WTC11 (cell line): ENCODE measurements around the gene RANGRF. TPM values are rescaled to one million over a fixed set of nuclear protein-coding genes. Genes with fewer than 3 reads are reported as not detected.

Experiments used
- ATAC-seq: fragments of 200-7000 bp; cut with Tn5 transposase; 2 replicates; pipeline ENCODE4 v1.10.0; 2021; ENCODE audit warnings: mild to moderate bottlenecking, moderate library complexity
- CTCF ChIA-PET: fragments of 300-600 bp; sonication (Branson Sonifier 250); formaldehyde crosslinking; loops from one replicate; lab custom pipeline; 2021; ENCODE audit warnings: antibody characterized with exemption; lab: Charles Lee
- POLR2A ChIA-PET: fragments of 350-600 bp; sonication (Branson Sonifier 250); formaldehyde crosslinking; loops from one replicate; lab custom pipeline; 2021; ENCODE audit warnings: antibody characterized with exemption; lab: Charles Lee
- DNase-seq: peaks from one replicate; pipeline ENCODE4 v3.0.0; 2021; ENCODE audit warnings: low spot score
- H3K27ac Mint-ChIP-seq: 2 replicates; pipeline ENCODE4 v1.8.0; 2021; ENCODE audit warnings: mixed read lengths
- H3K27me3 Mint-ChIP-seq: 2 replicates; pipeline ENCODE4 v1.8.0; 2021; ENCODE audit warnings: low read depth, mild to moderate bottlenecking, moderate library complexity, mixed read lengths
- H3K36me3 Mint-ChIP-seq: 2 replicates; pipeline ENCODE4 v1.8.0; 2021; ENCODE audit warnings: mixed read lengths
- H3K4me1 Mint-ChIP-seq: 2 replicates; pipeline ENCODE4 v1.8.0; 2022; ENCODE audit warnings: mixed read lengths
- H3K4me3 Mint-ChIP-seq: 2 replicates; pipeline ENCODE4 v1.8.0; 2021; ENCODE audit warnings: mild to moderate bottlenecking, moderate library complexity, mixed read lengths
- H3K9me3 Mint-ChIP-seq: 2 replicates; pipeline ENCODE4 v1.8.0; 2021; ENCODE audit warnings: mixed read lengths
- ELF4 ChIP-seq: sonication (generic); formaldehyde crosslinking; IDR thresholded peaks from 2 replicates; pipeline ENCODE4 v1.8.1; 2022; ENCODE audit warnings: low read depth, mild to moderate bottlenecking, moderate library complexity, missing genetic modification reagents
- ETV6 ChIP-seq: sonication (generic); formaldehyde crosslinking; IDR thresholded peaks from 2 replicates; pipeline ENCODE4 v1.8.1; 2022; ENCODE audit warnings: mild to moderate bottlenecking, missing genetic modification reagents
- FOXP1 ChIP-seq: sonication (generic); formaldehyde crosslinking; IDR thresholded peaks from 2 replicates; pipeline ENCODE4 v1.8.0; 2022; ENCODE audit warnings: missing genetic modification reagents, mild to moderate bottlenecking, moderate library complexity, borderline replicate concordance
- JAZF1 ChIP-seq: fragments of 250-450 bp; sonication (Bioruptor Pico); IDR thresholded peaks from 2 replicates; pipeline ENCODE4 v1.9.0; 2021; ENCODE audit warnings: moderate library complexity, mild to moderate bottlenecking, inconsistent platforms
- NR1H2 ChIP-seq: sonication (generic); formaldehyde crosslinking; IDR thresholded peaks from 2 replicates; pipeline ENCODE4 v1.9.0; 2021; ENCODE audit warnings: mild to moderate bottlenecking, moderate library complexity, missing genetic modification reagents
- RELA ChIP-seq: sonication (generic); formaldehyde crosslinking; IDR thresholded peaks from 2 replicates; pipeline ENCODE4 v1.8.1; 2022; ENCODE audit warnings: missing genetic modification reagents, mild to moderate bottlenecking, borderline replicate concordance
- SMAD3 ChIP-seq: sonication (generic); formaldehyde crosslinking; IDR thresholded peaks from 2 replicates; pipeline ENCODE4 v1.8.0; 2022; ENCODE audit warnings: missing genetic modification reagents, mild to moderate bottlenecking, borderline replicate concordance
- TEAD1 ChIP-seq: sonication (generic); formaldehyde crosslinking; IDR thresholded peaks from 2 replicates; pipeline ENCODE4 v1.8.0; 2022; ENCODE audit warnings: mild to moderate bottlenecking, missing genetic modification reagents
- ZNF416 ChIP-seq: fragments of 250-450 bp; sonication (Bioruptor Pico); IDR thresholded peaks from 2 replicates; pipeline ENCODE4 v1.9.0; 2021; ENCODE audit warnings: mild to moderate bottlenecking, inconsistent platforms
- ZNF671 ChIP-seq: fragments of 250-450 bp; sonication (Bioruptor Pico); IDR thresholded peaks from 2 replicates; pipeline ENCODE4 v1.8.0; 2021; ENCODE audit warnings: mild to moderate bottlenecking
- total RNA-seq: library from RNA; stranded (reverse); gene quantifications from 3 replicates; pipeline ENCODE4 v1.2.3, GENCODE V29; 2021
- TF ChIP-seq, protein P1 (sequence below): sonication (generic); formaldehyde crosslinking; IDR thresholded peaks from 2 replicates; pipeline ENCODE4 v1.8.0; 2022; ENCODE audit warnings: mild to moderate bottlenecking, missing genetic modification reagents
- TF ChIP-seq, protein P2 (sequence below): sonication (generic); formaldehyde crosslinking; IDR thresholded peaks from 2 replicates; pipeline ENCODE4 v1.8.0; 2022; ENCODE audit warnings: missing genetic modification reagents
- TF ChIP-seq, protein P3 (sequence below): sonication (generic); formaldehyde crosslinking; IDR thresholded peaks from 2 replicates; pipeline ENCODE4 v1.8.1; 2022; ENCODE audit warnings: missing genetic modification reagents, borderline replicate concordance
- TF ChIP-seq, protein P4 (sequence below): fragments of 250-450 bp; sonication (Bioruptor Pico); IDR thresholded peaks from 2 replicates; pipeline ENCODE4 v1.9.0; 2021; ENCODE audit warnings: mild to moderate bottlenecking, borderline replicate concordance
- TF ChIP-seq, protein P5 (sequence below): sonication (generic); formaldehyde crosslinking; conservative IDR thresholded peaks from 2 replicates; pipeline ENCODE4 v1.8.1; 2023; ENCODE audit warnings: mild to moderate bottlenecking, low read depth, missing genetic modification reagents, moderate library complexity
- TF ChIP-seq, protein P6 (sequence below): sonication (generic); formaldehyde crosslinking; IDR thresholded peaks from 2 replicates; pipeline ENCODE4 v1.8.1; 2023; ENCODE audit warnings: mild to moderate bottlenecking, moderate library complexity, missing genetic modification reagents
- TF ChIP-seq, protein P7 (sequence below): sonication (generic); formaldehyde crosslinking; IDR thresholded peaks from 2 replicates; pipeline ENCODE4 v1.8.0; 2022; ENCODE audit warnings: mild to moderate bottlenecking, missing genetic modification reagents

The RANGRF gene
- total RNA-seq, 1 experiment from 2014 or later, result 32.7 TPM

DNA sequence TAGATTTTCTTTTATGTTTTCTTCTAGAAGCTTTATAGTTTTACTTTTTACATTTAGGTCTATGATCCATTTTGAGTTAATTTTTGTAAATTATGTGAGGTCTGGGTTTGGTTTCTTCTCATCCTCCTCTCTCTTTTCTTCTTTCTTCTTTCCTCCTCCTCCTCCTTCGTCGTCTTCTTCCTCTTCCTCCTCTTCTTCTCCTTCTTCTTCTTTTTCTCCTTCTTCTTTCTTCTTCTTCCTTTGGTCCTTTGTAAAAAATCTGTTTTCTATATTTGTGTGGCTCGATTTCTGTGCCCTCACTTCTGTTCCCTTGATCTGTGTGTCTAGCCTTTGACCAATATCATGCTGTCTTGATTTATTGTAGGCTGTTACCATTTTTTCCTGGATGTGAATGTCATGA lies 11.8 kb downstream of the RANGRF start:
- POLR2A ChIA-PET, result interaction anchor here (1.0 kb wide), 1 partner anchor 77 kb away, joined by 3 read pairs; the partner anchor contains the start of gene KRABD2
- peaks cover 6% of the 10 kb centered on the region; the same call in 1 of the 2 replicates for H3K4me1 Mint-ChIP-seq
- H3K9me3 Mint-ChIP-seq, result peaks cover 4% of the 10 kb centered on the region; the same call in 1 of the 2 replicates
- H3K27ac Mint-ChIP-seq, result no peak overlapping the region; the same call in 1 of the 2 replicates
- TF ChIP-seq, protein P1, sequence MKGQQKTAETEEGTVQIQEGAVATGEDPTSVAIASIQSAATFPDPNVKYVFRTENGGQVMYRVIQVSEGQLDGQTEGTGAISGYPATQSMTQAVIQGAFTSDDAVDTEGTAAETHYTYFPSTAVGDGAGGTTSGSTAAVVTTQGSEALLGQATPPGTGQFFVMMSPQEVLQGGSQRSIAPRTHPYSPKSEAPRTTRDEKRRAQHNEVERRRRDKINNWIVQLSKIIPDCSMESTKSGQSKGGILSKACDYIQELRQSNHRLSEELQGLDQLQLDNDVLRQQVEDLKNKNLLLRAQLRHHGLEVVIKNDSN (CRISPR knock-in tag), result no peak
- no peak for TF ChIP-seq NR1H2 (CRISPR knock-in tag)
- TF ChIP-seq, protein P2, sequence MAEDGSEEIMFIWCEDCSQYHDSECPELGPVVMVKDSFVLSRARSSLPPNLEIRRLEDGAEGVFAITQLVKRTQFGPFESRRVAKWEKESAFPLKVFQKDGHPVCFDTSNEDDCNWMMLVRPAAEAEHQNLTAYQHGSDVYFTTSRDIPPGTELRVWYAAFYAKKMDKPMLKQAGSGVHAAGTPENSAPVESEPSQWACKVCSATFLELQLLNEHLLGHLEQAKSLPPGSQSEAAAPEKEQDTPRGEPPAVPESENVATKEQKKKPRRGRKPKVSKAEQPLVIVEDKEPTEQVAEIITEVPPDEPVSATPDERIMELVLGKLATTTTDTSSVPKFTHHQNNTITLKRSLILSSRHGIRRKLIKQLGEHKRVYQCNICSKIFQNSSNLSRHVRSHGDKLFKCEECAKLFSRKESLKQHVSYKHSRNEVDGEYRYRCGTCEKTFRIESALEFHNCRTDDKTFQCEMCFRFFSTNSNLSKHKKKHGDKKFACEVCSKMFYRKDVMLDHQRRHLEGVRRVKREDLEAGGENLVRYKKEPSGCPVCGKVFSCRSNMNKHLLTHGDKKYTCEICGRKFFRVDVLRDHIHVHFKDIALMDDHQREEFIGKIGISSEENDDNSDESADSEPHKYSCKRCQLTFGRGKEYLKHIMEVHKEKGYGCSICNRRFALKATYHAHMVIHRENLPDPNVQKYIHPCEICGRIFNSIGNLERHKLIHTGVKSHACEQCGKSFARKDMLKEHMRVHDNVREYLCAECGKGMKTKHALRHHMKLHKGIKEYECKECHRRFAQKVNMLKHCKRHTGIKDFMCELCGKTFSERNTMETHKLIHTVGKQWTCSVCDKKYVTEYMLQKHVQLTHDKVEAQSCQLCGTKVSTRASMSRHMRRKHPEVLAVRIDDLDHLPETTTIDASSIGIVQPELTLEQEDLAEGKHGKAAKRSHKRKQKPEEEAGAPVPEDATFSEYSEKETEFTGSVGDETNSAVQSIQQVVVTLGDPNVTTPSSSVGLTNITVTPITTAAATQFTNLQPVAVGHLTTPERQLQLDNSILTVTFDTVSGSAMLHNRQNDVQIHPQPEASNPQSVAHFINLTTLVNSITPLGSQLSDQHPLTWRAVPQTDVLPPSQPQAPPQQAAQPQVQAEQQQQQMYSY (CRISPR knock-in tag), result no peak
- no peak for TF ChIP-seq ZNF671
- TF ChIP-seq, protein P3, sequence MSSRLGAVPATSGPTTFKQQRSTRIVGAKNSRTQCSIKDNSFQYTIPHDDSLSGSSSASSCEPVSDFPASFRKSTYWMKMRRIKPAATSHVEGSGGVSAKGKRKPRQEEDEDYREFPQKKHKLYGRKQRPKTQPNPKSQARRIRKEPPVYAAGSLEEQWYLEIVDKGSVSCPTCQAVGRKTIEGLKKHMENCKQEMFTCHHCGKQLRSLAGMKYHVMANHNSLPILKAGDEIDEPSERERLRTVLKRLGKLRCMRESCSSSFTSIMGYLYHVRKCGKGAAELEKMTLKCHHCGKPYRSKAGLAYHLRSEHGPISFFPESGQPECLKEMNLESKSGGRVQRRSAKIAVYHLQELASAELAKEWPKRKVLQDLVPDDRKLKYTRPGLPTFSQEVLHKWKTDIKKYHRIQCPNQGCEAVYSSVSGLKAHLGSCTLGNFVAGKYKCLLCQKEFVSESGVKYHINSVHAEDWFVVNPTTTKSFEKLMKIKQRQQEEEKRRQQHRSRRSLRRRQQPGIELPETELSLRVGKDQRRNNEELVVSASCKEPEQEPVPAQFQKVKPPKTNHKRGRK (CRISPR knock-in tag), result 0 out of 2 replicates have a peak, but pooled peaks have one; percentile 21
- no peaks in the 10 kb centered on the region for H3K36me3 Mint-ChIP-seq
- peak overlapping the region; percentile 41 for H3K4me3 Mint-ChIP-seq
- ATAC-seq (no peak), DNase-seq (no peak)
- CTCF ChIA-PET, result interaction anchor here (0.6 to 1.8 kb wide), 32 partner anchors 12 to 1770 kb away, joined by 3 to 18 read pairs (median 5); partner anchors contain the start of genes ALOX12B, AURKB, CTC1 and KRABD2
- H3K27me3 Mint-ChIP-seq, result no peaks in the 10 kb centered on the region

DNA sequence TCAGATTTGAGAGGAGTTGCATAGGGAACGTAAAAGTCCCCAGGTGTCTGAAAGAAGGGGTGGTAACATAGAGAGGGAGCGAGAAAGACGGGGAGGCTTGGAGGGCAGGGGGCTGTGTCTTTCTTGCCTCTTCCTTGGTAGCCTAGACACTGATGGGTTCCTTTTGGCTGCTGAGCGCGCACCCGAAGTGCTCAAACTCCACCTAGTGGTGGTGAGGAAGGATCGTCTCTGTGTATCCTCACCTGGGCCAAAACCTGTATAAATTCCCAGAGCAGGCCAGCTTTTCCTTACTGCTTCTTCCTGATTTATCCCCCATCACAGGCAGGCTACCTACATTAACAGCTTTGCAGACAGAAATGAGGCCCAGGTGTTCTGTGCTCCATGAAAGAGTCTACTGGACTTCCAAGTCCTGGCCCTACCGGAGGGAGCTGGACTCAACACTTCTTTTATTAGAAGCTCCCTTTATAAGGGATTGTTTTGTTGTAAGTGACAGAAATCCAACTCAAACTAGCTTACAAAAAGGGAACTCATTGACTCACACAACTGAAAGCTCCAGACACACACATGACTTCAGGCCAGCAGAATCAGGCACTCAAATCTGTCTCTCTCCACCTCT lies 12.3 kb downstream of the RANGRF start:
- H3K36me3 Mint-ChIP-seq, result no peaks in the 10 kb centered on the region
- peaks cover 4% of the 10 kb centered on the region; the same call in 1 of the 2 replicates for H3K9me3 Mint-ChIP-seq
- peak; percentile 98 for ATAC-seq
- DNase-seq, result peak; percentile 57
- POLR2A ChIA-PET, result interaction anchor here (0.5 to 1.0 kb wide), 2 partner anchors 54 to 76 kb away, joined by 3 to 7 read pairs; partner anchors contain the start of gene KRABD2
- H3K27ac Mint-ChIP-seq, result no peak overlapping the region; the same call in 1 of the 2 replicates
- peak overlapping the region; percentile 41 for H3K4me3 Mint-ChIP-seq
- peaks cover 6% of the 10 kb centered on the region; the same call in 1 of the 2 replicates for H3K4me1 Mint-ChIP-seq
- H3K27me3 Mint-ChIP-seq, result no peaks in the 10 kb centered on the region
- CTCF ChIA-PET, result interaction anchor here (0.5 to 1.8 kb wide), 36 partner anchors 11 to 1769 kb away, joined by 3 to 18 read pairs (median 4); partner anchors contain the start of genes ALOX12B, AURKB, CTC1 and KRABD2
- TF ChIP-seq RELA, result no peak
- TF ChIP-seq JAZF1 (CRISPR knock-in tag), result no peak
- TF ChIP-seq, protein P4, sequence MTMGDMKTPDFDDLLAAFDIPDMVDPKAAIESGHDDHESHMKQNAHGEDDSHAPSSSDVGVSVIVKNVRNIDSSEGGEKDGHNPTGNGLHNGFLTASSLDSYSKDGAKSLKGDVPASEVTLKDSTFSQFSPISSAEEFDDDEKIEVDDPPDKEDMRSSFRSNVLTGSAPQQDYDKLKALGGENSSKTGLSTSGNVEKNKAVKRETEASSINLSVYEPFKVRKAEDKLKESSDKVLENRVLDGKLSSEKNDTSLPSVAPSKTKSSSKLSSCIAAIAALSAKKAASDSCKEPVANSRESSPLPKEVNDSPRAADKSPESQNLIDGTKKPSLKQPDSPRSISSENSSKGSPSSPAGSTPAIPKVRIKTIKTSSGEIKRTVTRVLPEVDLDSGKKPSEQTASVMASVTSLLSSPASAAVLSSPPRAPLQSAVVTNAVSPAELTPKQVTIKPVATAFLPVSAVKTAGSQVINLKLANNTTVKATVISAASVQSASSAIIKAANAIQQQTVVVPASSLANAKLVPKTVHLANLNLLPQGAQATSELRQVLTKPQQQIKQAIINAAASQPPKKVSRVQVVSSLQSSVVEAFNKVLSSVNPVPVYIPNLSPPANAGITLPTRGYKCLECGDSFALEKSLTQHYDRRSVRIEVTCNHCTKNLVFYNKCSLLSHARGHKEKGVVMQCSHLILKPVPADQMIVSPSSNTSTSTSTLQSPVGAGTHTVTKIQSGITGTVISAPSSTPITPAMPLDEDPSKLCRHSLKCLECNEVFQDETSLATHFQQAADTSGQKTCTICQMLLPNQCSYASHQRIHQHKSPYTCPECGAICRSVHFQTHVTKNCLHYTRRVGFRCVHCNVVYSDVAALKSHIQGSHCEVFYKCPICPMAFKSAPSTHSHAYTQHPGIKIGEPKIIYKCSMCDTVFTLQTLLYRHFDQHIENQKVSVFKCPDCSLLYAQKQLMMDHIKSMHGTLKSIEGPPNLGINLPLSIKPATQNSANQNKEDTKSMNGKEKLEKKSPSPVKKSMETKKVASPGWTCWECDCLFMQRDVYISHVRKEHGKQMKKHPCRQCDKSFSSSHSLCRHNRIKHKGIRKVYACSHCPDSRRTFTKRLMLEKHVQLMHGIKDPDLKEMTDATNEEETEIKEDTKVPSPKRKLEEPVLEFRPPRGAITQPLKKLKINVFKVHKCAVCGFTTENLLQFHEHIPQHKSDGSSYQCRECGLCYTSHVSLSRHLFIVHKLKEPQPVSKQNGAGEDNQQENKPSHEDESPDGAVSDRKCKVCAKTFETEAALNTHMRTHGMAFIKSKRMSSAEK (CRISPR knock-in tag), result no peak
- TF ChIP-seq FOXP1 (CRISPR knock-in tag), result no peak
- no peak for TF ChIP-seq NR1H2 (CRISPR knock-in tag)
- TF ChIP-seq, protein P5, sequence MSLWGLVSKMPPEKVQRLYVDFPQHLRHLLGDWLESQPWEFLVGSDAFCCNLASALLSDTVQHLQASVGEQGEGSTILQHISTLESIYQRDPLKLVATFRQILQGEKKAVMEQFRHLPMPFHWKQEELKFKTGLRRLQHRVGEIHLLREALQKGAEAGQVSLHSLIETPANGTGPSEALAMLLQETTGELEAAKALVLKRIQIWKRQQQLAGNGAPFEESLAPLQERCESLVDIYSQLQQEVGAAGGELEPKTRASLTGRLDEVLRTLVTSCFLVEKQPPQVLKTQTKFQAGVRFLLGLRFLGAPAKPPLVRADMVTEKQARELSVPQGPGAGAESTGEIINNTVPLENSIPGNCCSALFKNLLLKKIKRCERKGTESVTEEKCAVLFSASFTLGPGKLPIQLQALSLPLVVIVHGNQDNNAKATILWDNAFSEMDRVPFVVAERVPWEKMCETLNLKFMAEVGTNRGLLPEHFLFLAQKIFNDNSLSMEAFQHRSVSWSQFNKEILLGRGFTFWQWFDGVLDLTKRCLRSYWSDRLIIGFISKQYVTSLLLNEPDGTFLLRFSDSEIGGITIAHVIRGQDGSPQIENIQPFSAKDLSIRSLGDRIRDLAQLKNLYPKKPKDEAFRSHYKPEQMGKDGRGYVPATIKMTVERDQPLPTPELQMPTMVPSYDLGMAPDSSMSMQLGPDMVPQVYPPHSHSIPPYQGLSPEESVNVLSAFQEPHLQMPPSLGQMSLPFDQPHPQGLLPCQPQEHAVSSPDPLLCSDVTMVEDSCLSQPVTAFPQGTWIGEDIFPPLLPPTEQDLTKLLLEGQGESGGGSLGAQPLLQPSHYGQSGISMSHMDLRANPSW (CRISPR knock-in tag), result no peak
- TF ChIP-seq SMAD3, result no peak
- TF ChIP-seq ELF4 (CRISPR knock-in tag), result no peak
- no peak for TF ChIP-seq ZNF416
- TF ChIP-seq, protein P6, sequence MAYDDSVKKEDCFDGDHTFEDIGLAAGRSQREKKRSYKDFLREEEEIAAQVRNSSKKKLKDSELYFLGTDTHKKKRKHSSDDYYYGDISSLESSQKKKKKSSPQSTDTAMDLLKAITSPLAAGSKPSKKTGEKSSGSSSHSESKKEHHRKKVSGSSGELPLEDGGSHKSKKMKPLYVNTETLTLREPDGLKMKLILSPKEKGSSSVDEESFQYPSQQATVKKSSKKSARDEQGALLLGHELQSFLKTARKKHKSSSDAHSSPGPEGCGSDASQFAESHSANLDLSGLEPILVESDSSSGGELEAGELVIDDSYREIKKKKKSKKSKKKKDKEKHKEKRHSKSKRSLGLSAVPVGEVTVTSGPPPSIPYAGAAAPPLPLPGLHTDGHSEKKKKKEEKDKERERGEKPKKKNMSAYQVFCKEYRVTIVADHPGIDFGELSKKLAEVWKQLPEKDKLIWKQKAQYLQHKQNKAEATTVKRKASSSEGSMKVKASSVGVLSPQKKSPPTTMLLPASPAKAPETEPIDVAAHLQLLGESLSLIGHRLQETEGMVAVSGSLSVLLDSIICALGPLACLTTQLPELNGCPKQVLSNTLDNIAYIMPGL (CRISPR knock-in tag), result 0 out of 2 replicates have a peak, but pooled peaks have one; percentile 46
- TF ChIP-seq, protein P7, sequence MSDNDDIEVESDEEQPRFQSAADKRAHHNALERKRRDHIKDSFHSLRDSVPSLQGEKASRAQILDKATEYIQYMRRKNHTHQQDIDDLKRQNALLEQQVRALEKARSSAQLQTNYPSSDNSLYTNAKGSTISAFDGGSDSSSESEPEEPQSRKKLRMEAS (CRISPR knock-in tag), result peak; percentile 39; the same call in 1 of the 2 replicates
- 0 out of 2 replicates have a peak, but pooled peaks have one; percentile 37 for TF ChIP-seq TEAD1 (CRISPR knock-in tag)
- TF ChIP-seq ETV6 (CRISPR knock-in tag), result no peak
